Fibroblast of lung (primary cell): Measurements from ENCODE around the gene RUNX1. TPM values are rescaled to one million over a fixed set of nuclear protein-coding genes. Genes with fewer than 3 reads are reported as not detected.

Experiments
- DNase-seq, 2 donors: peaks; one replicate each; pipeline versions ENCODE4 v3.0.0 to v3.0.0-alpha.2; 2010; ENCODE audit warnings: low read depth in 2 of 2
- H2AFZ ChIP-seq: 2 replicates; pipeline ENCODE4 v1.5.1; 2012; ENCODE audit warnings: low read length, control low read depth, inconsistent platforms
- H3K27ac ChIP-seq: 2 replicates; pipeline ENCODE4 v1.5.1; 2011; ENCODE audit warnings: low read length, control low read depth; ENCODE audit not compliant: insufficient read depth
- H3K27me3 ChIP-seq: 2 replicates; pipeline ENCODE4 v1.5.1; 2011; ENCODE audit warnings: mild to moderate bottlenecking, low read length; ENCODE audit not compliant: control insufficient read depth, insufficient read depth
- H3K36me3 ChIP-seq: 2 replicates; pipeline ENCODE4 v1.5.1; 2011; ENCODE audit warnings: low read length; ENCODE audit not compliant: control insufficient read depth, insufficient read depth
- H3K4me1 ChIP-seq: 2 replicates; pipeline ENCODE4 v1.5.1; 2011; ENCODE audit warnings: low read length; ENCODE audit not compliant: control insufficient read depth, insufficient read depth; ENCODE audit errors: extremely low read depth
- H3K4me2 ChIP-seq: 2 replicates; pipeline ENCODE4 v1.5.1; 2011; ENCODE audit warnings: low read length, control low read depth; ENCODE audit not compliant: insufficient read depth; ENCODE audit errors: extremely low read depth
- H3K4me3 ChIP-seq, 4 experiments: fragments of 200-600 bp in 1 of 4; sonication (generic) in 1 of 4; replicated peaks in 1 of 4; 2 replicates each; pipeline ENCODE4 v1.5.1; 2011 to 2016; ENCODE audit warnings: low read length in 4 of 4, low read depth in 3 of 4, mild to moderate bottlenecking in 3 of 4, control low read depth in 2 of 4, inconsistent platforms in 1 of 4, mixed read lengths in 1 of 4; ENCODE audit not compliant: insufficient read depth in 1 of 4; ENCODE audit errors: control extremely low read depth in 1 of 4
- H3K79me2 ChIP-seq: 2 replicates; pipeline ENCODE4 v1.5.1; 2012; ENCODE audit warnings: mild to moderate bottlenecking, low read length, inconsistent platforms; ENCODE audit not compliant: control insufficient read depth, insufficient read depth
- H3K9ac ChIP-seq: 2 replicates; pipeline ENCODE4 v1.5.1; 2011; ENCODE audit warnings: mild to moderate bottlenecking, low read length, control low read depth; ENCODE audit not compliant: insufficient read depth
- H3K9me3 ChIP-seq: 2 replicates; pipeline ENCODE4 v1.5.1; 2012; ENCODE audit warnings: low read depth, low read length; ENCODE audit not compliant: control insufficient read depth, insufficient read depth
- H4K20me1 ChIP-seq: 2 replicates; pipeline ENCODE4 v1.5.1; 2011; ENCODE audit warnings: low read length; ENCODE audit not compliant: control insufficient read depth, insufficient read depth; ENCODE audit errors: extremely low read depth
- EZH2 ChIP-seq: IDR thresholded peaks from 2 replicates; pipeline ENCODE4 v1.5.1; 2012; ENCODE audit warnings: low read length, control low read depth, mild to moderate bottlenecking; ENCODE audit errors: missing control alignments
- polyA plus RNA-seq, 2 donors: library from polyadenylated mRNA; depleted of rRNA in 1 of 2; stranded (reverse) in 1 of 2; unstranded in 1 of 2; fragments of >200 nt; gene quantifications; 2 replicates each; pipeline ENCODE4 v1.2.1, GENCODE V29; 2011 to 2012; ENCODE audit warnings: missing spikeins in 1 of 2
- total RNA-seq: library from RNA; depleted of rRNA; stranded (reverse); fragments of >200 nt; gene quantifications from 2 replicates; pipeline ENCODE4 v1.2.1, GENCODE V29; 2014
- TF ChIP-seq, protein P1 (sequence below), 2 donors: IDR thresholded peaks in 1 of 2; conservative IDR thresholded peaks in 1 of 2; 1 replicate in 1 of 2; 2 replicates in 1 of 2; pipeline ENCODE4 v1.5.1; 2011 to 2012; ENCODE audit warnings: low read length in 2 of 2, control low read depth in 1 of 2, inconsistent platforms in 1 of 2, low read depth in 1 of 2, mild to moderate bottlenecking in 1 of 2

Gene RUNX1
- total and polyA plus RNA-seq, 2 donors (not counting 1 experiment from before 2014, with no cell fraction given): 23.1 to 41.6 TPM

DNA sequence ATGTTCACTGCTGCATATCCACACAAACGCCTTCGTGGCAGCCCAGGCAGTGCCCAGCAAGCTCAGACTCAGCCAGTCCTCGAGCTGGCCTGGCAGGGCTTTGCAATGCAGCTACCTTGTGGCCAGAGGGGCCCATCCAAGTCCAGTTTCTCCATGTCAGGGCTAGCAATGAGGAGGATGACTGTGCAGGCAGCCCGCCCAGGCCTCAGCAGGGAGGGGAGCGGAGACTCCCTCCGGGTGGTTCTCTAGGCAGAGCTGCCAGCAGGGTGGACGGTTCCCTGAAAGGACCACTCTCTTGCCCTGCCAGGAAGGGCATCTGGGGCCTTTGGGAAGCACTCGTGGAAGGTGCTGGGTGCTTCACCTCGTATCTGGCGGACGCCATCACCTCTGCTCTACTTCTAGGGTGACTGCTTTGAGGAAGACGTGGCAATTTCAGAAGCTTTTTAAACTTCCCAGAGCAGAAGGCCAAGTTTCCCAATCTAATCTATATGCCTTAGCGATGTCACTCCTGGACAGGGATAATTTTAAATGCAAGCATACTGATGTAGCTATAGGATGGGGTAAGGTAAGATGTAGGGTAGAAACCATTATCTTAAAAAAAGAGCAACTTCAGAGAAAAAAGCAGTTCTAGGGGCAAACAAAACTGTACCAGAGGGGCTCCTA lies 56.2 kb downstream of the RUNX1 start:
- DNase-seq: peak; percentile 77 to 89
- no peaks in the 10 kb centered on the region for H3K27me3 ChIP-seq
- H3K36me3 ChIP-seq: no peaks in the 10 kb centered on the region
- no peak overlapping the region for H3K9ac ChIP-seq
- H4K20me1 ChIP-seq: no peaks in the 10 kb centered on the region
- peaks cover 6% of the 10 kb centered on the region for H3K4me1 ChIP-seq
- no peak overlapping the region for H2AFZ ChIP-seq
- no peak overlapping the region for H3K27ac ChIP-seq
- no peaks in the 10 kb centered on the region for H3K79me2 ChIP-seq
- H3K4me2 ChIP-seq: no peak overlapping the region
- H3K9me3 ChIP-seq: no peaks in the 10 kb centered on the region
- no peak for TF ChIP-seq EZH2
- TF ChIP-seq, protein P1, sequence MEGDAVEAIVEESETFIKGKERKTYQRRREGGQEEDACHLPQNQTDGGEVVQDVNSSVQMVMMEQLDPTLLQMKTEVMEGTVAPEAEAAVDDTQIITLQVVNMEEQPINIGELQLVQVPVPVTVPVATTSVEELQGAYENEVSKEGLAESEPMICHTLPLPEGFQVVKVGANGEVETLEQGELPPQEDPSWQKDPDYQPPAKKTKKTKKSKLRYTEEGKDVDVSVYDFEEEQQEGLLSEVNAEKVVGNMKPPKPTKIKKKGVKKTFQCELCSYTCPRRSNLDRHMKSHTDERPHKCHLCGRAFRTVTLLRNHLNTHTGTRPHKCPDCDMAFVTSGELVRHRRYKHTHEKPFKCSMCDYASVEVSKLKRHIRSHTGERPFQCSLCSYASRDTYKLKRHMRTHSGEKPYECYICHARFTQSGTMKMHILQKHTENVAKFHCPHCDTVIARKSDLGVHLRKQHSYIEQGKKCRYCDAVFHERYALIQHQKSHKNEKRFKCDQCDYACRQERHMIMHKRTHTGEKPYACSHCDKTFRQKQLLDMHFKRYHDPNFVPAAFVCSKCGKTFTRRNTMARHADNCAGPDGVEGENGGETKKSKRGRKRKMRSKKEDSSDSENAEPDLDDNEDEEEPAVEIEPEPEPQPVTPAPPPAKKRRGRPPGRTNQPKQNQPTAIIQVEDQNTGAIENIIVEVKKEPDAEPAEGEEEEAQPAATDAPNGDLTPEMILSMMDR (conservative IDR thresholded peaks at IDR 0.05 in 1 of 2, IDR thresholded peaks at IDR 0.05 in 1 of 2; ENCODE audit: low read depth in 1 of 2, low read length in 2 of 2): no peak
- no peak overlapping the region for H3K4me3 ChIP-seq

DNA sequence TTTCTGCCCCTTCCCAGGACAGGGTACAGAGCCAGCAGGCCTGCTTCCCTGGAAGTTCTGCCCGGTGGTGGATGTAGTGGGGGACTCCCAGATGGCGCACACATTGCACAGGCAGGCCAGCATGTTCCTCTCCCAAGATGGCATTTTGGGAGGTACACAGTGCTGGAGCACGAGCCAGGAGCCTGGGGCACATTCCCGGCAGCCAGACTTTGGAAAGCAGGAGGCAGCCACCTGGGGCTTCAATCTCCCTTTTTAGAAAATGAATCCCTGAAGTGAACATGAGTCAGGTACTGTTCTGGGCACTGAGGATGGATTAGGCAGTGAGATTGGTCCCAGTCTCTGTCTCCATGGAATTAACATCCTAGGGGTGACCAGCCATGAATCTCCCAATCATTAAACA lies 56.9 kb downstream of the RUNX1 start:
- H3K36me3 ChIP-seq: no peaks in the 10 kb centered on the region
- H3K27ac ChIP-seq: no peak overlapping the region
- no peak overlapping the region for H3K4me3 ChIP-seq
- no peak for DNase-seq
- H3K4me1 ChIP-seq: peaks cover 5% of the 10 kb centered on the region
- H2AFZ ChIP-seq: no peak overlapping the region
- no peak overlapping the region for H3K9ac ChIP-seq
- no peaks in the 10 kb centered on the region for H3K79me2 ChIP-seq
- no peaks in the 10 kb centered on the region for H3K27me3 ChIP-seq
- no peaks in the 10 kb centered on the region for H3K9me3 ChIP-seq
- no peaks in the 10 kb centered on the region for H4K20me1 ChIP-seq
- TF ChIP-seq, protein P1 (conservative IDR thresholded peaks at IDR 0.05 in 1 of 2, IDR thresholded peaks at IDR 0.05 in 1 of 2; ENCODE audit: low read depth in 1 of 2, low read length in 2 of 2): no peak
- TF ChIP-seq EZH2: no peak
- H3K4me2 ChIP-seq: no peak overlapping the region

DNA sequence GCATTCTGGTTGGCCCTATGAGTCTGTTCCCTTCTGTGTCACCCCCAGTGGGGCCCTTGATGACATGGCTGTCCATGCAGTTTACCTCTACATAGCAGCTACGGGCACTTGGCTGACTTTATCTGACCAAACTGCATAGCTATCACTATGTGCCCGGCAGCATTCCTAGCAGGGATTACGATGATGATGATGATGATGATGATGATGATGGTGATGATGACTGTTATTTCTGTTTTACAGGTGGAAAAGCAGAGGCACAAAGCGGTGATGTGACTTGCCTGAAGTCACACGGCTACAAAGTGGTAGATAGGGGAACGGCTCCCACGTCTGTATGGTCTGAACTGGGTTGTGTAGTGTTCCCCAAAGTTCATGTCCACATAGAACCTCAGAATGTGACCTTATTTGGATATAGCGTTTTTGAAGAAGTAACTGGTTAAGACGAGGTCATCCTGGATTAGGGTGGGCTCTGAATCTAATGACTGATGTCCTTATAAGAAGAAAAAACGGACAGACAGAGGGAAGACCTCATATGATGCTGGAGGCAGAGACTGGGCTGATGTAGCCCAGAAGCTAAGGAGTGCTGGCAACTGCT lies 57.6 kb downstream of the RUNX1 start:
- no peak overlapping the region for H2AFZ ChIP-seq
- no peaks in the 10 kb centered on the region for H3K79me2 ChIP-seq
- peaks cover 5% of the 10 kb centered on the region for H3K4me1 ChIP-seq

More for the DNA sequence above, 57.6 kb downstream of the RUNX1 start:
- Histone ChIP-seq H3K9me3 (no peaks in the 10 kb centered on the region), H3K36me3 (no peaks in the 10 kb centered on the region), H3K27me3 (no peaks in the 10 kb centered on the region), H3K4me3 (no peak overlapping the region), H3K27ac (no peak overlapping the region), H3K9ac (no peak overlapping the region), H4K20me1 (no peaks in the 10 kb centered on the region), H3K4me2 (no peak overlapping the region)
- TF ChIP-seq, protein P1 (conservative IDR thresholded peaks at IDR 0.05 in 1 of 2, IDR thresholded peaks at IDR 0.05 in 1 of 2; ENCODE audit: low read depth in 1 of 2, low read length in 2 of 2): no peak
- no peak for TF ChIP-seq EZH2
- no peak for DNase-seq
